Pulmonary artery endothelial cell (primary cell): ENCODE measurements around the gene CDH4. TPM values are rescaled to one million over a fixed set of nuclear protein-coding genes. Genes with fewer than 3 reads are reported as not detected.
"Not testable (repeated sequence)": the region's sequence is repeated elsewhere in the genome, so short reads cannot be mapped to it uniquely, and the experiment has no call there.

Source experiments
- DNase-seq: peaks from one replicate; pipeline ENCODE4 v3.0.0-alpha.2; 2011; ENCODE audit warnings: low read depth, low spot score
- total RNA-seq: library from RNA; depleted of rRNA; stranded (reverse); fragments of >200 nt; gene quantifications from 2 replicates; pipeline ENCODE4 v1.2.3, GENCODE V29; 2014

Gene CDH4
- total RNA-seq, 1 donor from 2014 or later = 7.5 TPM

DNA sequence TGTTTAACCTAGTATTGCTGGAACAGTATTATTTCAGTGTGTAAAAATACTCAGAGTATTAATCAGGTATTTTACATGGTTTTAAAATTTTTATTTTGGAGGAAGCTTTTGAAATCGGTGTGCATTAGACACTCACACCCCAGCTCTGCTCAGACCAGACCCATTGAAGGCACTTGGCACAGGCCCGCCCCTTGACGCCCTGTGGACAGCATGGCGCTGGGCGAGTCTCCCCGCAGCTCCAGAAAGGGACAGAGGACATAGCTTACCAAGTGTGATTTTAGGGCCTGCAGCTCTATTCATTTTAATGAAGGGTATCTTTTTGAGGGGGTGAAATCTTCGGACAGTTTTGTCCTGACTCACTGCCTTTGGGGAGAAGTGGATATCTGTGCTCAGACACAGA, 164.5 kb downstream of the CDH4 start:
- DNase-seq = no peak

DNA sequence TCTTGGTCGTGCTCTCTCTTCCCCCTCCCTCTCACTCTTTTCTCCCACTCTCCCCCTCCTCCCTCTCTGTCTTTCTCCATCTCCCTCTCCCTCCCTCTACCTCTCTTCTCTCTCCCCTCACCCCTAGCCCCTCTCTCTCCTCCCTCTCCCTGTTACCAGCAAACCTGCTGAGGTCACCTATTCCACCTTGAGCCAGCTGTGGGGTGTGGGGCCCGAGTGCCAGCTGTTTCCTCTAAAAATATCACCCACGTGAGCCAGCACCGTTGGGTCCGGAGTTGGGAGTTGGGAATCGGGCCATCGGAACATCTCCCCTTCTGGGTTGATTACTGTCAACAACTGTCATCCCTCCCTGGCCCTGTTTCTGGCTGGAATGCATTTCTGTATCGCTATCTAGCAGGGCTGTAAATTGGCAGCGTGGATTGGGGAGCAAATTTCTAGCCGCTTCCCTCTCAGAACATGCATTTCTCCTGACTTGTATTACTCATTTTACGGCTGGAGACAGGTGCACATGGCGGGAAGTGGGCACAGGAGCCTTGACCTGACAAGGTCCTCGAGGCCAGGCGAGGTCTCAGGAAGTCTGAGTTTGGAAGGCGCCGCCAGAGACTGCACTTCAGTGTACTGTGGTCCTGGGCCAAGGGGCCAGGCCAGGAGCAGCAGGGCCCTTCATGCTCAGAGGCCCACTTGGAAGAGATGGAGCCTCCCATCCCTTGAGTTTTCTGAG, 165.3 kb downstream of the CDH4 start:
- DNase-seq = no peak

DNA sequence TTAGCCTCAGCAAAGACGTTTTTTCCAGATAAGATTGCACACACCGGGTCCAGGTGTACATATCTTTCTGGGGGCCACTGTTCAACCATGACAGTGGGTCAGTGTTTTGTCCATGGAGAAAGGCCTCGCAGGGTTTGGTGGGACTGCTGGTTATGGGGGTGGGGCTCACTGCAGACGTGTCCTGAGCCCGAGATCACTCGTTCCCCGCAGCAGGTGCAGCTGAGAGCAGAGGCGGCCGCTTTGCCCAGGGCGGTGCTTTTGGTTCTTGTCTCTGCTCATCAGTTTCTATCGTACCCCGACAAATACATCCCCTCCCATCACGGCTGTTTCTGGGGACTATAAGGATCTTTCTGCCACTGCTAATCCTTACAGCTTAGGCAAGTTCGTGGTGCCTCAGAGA, 166.9 kb downstream of the CDH4 start:
- DNase-seq = no peak

DNA sequence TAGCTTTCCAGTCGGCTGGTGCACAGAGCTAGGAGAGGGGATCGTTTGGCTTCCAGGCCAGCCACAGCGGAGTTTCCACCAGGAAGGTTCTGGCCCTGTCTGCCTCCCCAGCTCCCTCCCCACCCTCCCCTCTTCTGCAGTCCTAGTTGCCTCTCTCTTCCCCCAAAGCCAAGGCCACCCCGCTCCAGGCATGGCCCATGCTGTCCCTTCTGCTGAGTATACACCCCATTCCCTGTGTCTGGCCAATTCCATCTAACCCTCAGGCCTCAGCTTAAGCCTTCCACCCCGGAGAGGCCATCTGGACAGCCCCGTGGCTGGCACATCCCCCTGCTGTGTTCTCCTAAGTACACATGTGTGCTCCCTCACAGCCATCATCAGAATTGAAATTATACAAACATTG, 167.4 kb downstream of the CDH4 start:
- no peak for DNase-seq

DNA sequence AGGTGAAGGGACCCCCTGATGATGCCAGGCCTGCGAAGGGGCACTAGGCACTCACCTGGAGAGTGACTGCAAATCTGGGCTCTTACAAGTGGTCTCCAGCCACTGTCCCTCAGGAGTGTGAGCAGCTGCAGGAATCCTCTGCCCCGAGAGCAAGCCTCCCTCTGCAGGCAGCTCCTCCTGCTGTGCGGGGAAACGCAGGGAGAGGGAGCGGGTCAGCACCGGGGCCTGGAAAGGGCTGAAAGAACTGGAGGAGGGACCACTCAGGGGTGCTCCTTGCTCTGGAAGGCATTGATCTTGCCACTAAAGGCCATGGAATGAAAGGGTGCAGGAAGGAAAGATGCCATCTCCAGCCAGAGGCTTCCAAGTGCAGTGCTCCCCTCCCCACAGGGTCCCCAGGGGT, 168.0 kb downstream of the CDH4 start:
- DNase-seq = no peak

DNA sequence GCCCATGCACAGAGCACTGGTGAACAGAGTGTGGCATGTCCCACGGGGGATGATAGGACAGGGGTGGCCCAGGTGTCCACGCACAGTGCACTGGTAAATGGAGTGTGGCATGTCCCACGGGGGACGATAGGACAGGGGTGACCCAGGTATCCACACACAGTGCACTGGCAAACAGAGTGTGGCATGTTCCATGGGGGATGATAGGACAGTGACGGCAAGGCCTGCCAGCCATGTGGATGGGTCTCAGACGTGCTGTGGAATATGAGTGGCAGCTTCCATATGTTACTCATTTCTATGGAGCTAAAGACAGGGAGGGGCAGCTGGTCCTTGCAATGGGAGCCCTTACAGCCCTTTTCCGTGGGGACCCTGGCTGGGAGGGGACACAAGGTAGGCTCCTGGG, 168.7 kb downstream of the CDH4 start:
- DNase-seq = no peak

DNA sequence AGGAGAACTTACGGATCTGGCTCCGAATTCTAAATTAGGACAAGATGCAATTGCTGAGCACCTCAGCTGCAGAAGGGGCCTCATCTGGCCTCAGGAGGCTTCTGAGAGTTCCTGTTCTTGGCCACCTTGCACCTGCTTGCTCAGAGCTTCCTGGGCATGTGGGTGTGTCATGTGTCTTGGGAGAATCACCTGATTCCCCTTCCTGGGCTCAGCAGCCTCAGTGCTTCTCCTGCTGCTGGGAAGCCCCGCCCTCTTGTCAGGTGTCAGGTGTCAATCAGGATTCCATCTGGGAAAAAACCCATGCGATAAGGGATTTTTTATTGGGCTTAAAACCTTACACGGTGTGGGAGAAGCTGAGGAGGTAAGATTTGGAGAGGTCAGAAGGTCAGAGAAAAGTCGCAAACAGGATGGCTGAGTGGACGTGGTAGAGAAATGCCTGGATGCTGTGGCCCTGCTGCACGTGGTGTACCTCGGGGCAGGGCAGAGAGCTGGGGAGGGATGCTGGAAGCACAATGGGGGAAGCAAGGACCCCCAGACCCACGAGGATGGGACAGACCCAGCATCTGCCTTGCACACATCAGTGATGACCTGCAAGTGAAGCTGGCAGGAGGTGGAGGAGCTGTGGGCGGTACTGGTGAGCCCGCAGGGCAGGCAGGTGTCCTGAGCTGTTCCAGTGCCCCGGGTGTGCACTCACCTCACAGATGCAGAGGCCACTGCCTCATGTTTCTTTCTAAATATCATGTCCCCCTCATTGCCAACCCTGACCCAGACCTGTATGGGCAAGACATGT, 170.8 kb downstream of the CDH4 start:
- no peak for DNase-seq

DNA sequence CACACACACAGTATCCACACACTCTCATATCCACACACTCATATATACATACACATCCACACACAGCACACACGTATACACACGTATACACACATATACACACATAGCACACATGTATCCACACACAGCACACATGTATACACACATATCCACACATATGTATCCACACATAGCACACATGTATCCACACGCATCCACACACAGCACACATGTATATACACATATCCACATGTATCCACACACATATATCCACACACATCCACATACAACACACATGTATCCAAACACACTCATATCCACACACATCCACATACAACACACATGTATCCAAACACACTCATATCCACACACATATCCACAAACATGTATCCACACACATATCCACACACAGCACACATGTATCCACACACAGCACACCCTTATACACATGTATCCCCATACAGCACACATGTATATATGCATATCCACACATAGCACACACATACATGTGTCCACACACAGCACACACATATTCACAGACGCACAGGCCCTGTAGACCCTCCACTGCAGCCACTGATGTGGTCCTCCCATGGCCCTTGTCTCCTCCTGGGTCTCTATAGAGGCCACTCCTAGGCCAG, 172.1 kb downstream of the CDH4 start:
- DNase-seq = no peak

DNA sequence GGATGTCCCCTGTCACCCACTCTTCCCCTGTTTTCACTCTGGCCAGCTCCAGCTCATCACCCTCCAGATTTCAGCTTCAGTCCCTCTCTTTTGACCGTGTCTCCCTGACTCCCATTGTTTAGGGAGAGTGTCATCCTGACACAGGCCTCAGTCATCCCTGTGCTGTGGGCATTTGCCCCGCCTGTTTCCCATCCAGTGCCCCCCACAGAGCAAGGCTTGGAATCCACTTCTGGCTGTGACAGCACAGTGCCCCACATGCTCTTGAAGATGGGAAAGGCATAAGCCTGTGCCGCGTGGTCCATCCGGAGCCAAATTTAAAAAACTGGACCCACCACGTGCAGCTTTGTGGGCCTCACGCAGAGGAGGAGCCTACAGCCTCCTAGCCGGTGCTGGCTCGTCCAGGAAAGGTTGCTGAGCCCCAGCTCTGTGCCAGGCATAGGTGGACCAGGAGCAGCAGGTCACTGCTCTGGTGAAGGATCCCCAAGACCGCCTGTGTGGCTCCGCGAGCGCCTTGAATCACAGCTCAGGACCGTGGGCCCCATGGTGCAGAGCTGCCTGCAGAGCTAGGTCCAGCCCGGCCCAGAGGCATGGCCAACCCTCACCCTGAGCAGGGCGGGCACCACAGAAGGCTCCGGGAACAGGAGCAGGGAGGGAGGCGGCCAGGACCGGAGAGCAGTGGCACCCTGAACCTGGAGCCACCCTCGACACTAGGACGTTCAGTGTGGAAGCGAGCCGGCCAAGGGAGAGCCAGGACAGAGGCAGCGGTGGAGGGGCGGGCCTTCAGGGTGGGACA, 172.8 kb downstream of the CDH4 start:
- no peak for DNase-seq

DNA sequence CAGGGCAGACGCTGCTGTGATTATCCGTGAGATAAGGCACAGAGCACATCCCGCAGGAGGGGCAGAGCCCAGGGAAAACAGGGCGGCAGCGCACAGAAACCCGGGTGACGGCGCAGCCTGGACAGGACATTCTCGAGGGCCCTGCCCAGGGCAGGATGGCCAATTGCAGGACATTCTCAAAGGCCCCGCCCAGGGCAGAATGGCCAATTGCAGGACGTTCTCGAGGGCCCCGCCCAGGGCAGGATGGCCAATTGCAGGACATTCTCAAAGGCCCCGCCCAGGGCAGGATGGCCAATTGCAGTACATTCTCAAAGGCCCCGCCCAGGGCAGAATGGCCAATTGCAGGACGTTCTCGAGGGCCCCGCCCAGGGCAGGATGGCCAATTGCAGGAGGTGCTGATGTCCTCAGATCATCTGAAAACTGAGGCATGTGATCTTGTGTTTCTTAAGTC, 173.5 kb downstream of the CDH4 start:
- not testable (repeated sequence) for DNase-seq

DNA sequence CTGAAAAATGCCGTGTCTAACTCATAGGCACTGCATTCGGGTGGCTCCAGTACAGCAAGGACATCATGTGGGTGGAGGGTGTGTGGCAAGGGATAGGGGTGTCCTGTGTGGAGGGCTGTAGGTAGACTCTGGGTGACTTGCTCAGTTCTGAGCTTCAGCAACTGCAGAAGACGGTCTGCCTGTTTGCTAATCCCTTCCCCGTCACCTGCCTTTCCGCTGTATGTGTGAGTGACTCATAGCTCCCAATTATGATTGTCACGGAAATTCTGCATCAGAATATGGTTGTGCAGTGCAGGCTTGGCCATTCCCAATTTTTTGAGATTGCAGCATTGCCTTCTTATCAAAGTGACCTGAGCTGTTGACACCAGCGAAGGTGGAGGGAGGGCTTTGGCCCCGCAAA, 174.3 kb downstream of the CDH4 start:
- no peak for DNase-seq

DNA sequence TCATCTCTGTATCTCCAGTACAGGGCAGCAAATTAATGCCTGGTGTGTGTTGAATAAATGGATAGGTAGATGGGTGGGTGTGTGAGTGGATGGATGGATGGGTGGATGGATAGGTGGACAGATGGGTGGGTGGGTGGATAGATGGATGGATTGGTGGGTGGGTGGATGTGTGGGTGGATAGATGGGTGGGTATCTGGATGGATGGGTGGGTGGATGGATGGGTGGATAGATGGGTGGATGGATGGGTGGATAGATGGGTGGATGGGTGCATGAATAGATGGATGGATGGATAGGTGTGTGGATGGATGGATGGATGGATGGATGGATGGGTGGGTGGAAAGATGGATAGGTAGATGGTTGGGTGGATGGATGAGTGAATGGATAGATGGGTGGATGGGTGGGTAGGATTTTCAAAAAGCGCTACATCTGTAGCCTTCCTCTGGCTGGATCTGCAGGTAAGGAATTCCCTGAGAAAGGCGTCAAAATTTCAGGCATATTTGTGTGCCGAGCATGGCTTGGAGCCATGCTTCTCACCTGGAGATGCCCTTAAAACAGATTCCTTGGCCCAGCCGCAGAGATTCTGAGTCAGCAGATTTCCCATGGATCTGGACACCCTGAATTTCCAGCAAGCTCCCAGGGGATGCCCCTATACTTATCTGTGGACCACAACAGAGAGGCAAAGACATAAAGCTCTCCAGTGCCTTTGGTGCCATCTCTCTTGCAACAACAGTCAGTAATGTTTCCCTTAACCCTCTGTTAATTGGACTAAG, 177.6 kb downstream of the CDH4 start:
- no peak for DNase-seq

DNA sequence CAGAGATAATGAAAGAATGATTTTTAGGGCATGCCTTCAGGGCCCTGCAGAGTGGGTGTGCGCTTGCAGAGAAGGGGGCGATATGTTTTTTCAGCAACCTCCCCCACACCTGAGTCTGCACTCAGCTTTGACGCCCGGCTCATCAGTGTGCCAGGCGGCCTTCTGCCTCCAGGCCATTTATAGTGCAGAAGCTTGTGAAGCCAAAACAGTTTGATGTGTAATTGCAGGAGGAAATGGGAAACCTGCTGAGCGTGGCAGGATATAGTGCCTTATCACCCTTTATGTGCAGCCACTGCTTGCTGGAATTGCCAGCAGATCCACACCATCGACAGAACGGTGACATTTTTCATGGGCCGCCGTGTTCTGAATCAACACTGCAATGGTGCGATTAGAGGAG, 178.2 kb downstream of the CDH4 start:
- no peak for DNase-seq

DNA sequence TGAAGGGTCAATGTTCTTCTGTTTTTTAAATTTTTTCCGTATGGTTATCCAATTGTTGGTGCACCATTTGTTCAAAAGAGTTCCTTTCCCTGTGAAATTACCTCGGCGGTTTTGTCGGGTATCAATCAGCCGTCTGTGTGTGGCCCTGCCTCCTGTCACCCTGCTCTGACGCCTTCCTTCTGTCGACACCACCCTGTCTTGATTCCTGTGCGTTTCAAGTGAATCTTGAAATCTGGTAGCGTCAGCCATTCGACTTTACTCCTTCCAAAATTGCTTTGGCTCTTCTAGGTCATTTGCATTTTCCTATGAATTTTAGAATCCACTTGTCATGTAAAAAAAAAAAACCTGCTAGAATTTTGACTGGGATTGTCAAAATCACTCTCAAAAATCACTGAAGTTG, 181.1 kb downstream of the CDH4 start:
- no peak for DNase-seq

DNA sequence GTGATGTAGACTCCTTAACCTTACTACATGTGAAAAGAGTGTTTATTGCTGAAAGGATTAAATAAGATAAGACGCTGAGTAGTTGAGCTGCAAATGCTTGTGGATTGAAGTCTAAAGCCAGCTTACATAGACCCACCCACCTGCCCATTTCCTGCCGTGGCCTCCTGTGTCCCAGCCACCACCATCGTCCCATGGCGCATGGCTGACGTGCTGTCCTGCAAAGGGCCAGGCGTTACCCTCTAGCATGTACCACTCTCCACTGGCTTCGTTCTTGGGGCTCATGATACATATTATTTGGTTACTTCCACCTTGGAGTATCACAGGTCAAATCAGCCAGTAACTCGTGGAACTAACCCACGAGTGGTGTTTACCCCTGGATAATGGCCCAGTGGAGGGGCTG, 181.8 kb downstream of the CDH4 start:
- no peak for DNase-seq

DNA sequence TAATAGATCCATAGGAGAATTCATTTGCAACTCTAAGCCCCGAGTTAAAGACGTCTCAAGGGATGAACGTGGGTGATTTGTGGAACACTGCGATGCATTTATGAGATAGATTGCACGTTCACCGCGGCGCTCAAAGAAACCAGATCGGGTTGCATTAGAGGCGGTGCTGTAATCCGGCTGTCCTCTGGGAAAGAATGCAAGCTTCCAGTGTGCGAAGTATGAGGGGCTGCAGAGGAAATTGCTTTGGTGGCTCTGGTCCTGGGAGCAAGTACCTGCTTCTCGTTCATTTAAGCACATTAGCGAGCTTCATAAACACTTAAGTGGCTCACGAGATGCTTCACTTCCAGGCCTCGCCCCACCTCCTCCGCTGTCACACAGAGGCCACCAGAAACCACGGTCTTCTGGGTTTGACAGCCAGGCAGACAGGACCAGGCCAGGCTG, 182.3 kb downstream of the CDH4 start:
- DNase-seq = no peak

DNA sequence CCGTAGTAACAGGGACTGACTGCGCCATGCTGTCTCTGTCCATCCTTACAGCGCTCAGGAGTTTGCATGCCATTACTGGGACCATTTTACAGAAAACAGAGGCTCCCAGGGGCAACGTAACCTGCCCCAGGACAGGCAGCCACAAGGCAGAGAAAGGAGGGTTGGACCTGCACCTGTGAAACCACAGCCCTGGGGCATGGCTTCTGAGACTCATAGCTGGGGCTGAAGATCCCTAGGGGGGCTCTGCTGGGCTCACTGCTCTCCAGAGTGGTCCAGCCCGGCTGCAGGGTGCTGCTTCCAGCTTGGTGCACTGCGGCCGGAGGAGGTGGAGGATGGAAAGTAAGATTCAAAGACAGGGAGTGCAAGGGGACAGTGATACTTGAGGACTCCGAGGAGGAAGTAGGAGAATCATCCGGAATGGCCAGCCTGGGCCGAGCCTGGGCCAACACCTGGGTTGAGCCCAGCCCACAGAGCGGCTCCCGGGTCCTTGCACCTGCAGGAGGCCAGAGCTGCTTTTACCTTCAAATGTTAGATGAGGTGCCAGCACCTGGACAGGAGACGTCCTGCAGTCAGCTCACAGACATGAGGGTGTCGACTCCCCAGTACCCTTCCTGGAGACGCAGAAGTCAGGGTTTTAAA, 183.2 kb downstream of the CDH4 start:
- DNase-seq = no peak

DNA sequence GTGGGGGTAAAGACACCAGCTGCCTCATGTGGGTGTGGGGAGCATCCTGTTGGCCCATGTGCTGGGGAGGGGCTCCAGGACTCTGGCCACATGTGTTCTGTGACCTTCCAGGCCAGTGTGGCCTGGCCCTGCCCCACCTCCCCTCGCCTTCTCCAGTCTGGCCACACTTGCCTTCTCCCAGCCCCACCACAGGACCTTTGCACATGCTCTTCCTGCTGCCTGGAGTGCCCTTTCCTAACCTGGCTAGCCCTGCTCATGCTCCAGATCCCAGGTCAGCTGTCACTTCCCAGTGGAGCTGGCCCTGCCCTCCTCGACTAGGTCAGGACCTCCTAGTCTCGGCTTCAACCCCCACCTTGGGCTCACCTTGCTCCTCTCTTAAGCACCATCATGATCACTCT, 183.8 kb downstream of the CDH4 start:
- no peak for DNase-seq

DNA sequence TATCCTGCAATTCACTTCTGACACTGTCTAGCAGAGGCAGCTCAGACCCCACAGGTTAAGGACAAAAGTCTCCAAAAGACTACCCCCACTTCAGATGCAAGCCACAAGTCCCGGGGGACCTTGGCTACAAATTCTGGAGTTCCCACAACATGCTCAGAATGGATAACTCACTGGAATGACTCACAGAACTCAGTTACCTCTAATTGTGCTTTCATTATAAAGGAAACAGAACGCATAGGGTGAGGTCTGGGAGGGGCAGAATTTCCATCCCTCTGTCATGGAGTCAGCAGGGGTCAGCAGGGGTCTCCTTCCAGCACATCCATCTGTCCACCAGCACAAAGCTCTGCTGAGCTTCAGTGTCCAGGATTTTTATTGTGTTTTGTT, 184.2 kb downstream of the CDH4 start:
- no peak for DNase-seq

DNA sequence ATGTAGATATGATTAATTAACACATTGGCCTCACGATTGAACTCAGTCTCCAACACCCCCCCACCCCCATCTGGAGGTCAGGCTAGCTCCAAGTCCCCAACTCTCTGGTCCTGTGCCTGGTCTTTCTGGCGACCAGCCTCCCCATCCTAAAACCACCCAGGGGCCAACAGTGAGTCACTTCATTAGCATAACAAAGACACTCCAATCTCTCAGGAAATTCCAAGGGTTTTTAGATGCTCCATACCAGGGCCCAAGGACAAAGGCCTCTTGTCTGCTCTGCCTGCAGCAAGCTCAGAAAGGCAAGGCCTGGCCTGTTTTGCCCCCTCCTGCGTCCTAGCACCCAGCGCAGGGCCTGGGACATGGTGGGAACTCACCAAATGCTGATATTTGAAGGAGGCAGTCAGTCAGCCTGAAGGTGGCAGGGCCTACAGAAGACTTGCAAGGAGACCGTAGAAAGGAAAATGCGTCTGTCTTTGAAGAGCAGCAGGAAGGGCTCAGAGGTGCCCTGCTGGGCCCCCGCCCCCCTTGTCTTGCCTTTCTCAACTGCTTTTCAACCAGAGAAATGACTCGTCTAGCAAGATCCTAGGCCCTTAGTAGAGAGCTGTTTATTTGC, 184.7 kb downstream of the CDH4 start:
- DNase-seq = no peak
